Activated CD8-positive, alpha-beta memory T cell treated with anti-CD3 and anti-CD28 coated beads for 24 hours (primary cell): ENCODE results near the gene ALKBH2.
A peak's percentile ranks its signal among the peaks of the same experiment; 100 is the strongest.

ENCODE experiments used
- DNase-seq: peaks from one replicate; pipeline ENCODE4 v3.0.0-alpha.2; 2020

Gene ALKBH2

DNA sequence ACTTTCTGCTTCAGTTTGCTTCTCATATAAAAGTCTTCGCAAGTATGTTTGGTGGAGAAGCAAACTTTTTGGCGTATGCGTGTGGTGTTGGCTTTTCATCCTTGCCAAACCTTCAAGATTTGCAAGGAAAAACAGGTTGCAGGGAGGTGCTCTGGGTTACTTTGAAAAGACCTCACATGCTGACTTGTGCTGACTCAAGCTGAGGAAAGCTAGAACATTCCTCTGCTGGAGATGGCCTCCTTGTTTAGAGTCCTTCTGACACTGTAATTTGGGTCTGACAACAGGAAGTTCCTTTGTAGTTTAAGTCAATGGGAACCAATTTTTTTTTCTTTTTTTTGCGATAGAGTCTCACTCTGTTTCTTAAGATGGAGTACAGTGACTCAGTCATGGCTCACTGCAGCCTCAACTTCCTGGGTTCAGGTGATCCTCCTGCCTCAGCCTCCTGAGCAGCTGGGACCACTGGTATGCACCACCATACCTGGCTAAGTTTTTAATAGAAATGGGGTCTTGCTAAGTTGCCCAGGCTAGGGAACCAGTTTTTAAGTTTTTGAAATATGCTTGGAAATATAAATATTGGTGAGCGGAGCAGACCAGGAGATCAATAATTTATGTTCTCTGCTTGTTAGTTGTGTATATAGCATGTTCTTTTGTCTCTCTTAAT is 20.5 kb upstream of the ALKBH2 start:
- no peak for DNase-seq

- DNase-seq: no peak
Measured at GRCh38 chr12:109112720-109113465, 19.6 kb upstream of the ALKBH2 start.

DNA sequence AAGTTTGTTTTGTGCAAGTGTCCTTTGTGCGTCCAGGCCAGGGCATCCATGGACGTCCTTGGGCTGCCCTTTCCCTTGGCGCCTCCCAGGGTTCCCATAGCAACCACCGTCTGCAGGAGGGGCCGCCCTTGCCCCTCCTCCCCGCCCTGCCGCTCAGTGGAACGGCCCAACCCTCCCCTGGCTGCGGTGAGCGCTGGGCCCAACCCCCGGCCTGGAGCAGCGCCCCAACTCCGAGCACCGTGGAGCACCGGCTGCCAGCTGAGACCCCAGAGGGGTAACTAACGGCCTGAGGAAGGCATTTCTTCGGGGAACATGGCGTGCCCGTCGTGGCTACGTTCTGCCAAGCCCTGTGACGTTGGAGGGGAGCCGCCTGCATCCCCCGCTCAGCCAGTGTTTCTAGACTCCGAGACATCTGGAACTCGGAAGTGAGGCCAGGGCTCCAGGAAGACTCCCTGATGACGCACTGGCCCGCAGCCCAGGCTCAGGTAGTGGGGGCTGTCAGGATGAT is 17.8 kb upstream of the ALKBH2 start:
- peak; percentile 77 for DNase-seq

DNA sequence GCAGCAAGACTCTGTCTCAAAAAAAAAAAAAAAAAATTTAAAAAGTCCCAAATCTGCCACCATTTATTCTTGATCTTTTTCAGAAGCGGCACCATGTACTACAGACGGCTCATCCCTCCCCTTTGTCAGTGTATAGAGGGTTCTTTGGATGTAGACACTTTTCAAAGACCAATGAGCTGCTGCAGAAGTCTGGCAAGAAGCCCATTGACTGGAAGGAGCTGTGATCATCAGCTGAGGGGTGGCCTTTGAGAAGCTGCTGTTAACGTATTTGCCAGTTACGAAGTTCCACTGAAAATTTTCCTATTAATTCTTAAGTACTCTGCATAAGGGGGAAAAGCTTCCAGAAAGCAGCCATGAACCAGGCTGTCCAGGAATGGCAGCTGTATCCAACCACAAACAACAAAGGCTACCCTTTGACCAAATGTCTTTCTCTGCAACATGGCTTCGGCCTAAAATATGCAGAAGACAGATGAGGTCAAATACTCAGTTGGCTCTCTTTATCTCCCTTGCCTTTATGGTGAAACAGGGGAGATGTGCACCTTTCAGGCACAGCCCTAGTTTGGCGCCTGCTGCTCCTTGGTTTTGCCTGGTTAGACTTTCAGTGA is 16.6 kb upstream of the ALKBH2 start:
- DNase-seq: no peak

GRCh38 chr12:109105176-109105575 is 11.9 kb upstream of the ALKBH2 start:
- DNase-seq: no peak

GRCh38 chr12:109102491-109102890 is 9.2 kb upstream of the ALKBH2 start:
- no peak for DNase-seq

- DNase-seq: no peak
Measured at GRCh38 chr12:109100741-109101140, 7.5 kb upstream of the ALKBH2 start.

DNA sequence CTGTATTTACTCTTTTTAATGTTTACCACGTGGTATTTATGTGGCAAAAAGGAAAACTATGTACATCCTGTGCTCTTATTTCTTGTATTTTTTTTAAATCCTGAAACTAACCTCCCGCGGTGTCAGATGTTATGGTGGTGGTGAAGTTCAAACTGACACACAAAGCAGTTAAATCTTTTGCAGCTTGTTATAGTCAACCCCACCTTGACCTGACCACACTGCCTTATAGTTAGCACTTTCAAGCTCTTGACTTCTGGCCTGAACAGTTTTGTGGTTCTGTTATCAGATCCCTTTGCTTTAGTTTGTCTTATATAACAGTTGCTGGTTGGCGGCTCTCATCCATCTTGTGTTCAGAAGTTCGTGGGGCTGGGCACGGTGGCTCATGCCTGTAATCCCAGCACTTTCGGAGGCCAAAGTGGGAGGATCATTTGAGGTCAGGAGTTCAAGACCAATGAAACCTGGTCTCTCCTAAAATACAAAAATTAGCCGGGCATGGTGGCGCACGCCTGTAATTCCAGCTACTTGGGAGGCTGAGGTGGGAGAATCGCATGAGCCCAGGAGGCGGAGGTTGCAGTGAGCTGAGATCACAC is 6.3 kb upstream of the ALKBH2 start:
- DNase-seq: no peak

DNA sequence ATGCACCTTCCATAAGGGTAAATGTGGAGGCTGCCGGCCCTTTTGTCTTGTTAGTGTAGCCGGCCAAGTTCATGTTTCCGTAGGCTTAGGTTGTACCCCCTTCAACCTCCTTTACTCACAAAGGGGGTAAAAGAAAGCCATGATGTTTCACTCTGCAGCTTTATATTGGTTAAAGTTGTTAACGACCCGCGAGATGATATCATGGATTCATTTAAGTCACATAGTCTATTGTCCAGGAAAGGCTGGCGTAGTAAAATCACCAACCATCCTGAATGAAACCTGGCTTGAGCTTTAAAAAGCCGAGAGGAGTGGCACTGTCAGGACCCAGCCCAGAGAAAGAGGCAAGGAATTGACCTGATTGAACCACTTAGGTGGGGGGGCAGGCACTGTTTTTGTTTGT is 5.4 kb upstream of the ALKBH2 start:
- DNase-seq: no peak

DNA sequence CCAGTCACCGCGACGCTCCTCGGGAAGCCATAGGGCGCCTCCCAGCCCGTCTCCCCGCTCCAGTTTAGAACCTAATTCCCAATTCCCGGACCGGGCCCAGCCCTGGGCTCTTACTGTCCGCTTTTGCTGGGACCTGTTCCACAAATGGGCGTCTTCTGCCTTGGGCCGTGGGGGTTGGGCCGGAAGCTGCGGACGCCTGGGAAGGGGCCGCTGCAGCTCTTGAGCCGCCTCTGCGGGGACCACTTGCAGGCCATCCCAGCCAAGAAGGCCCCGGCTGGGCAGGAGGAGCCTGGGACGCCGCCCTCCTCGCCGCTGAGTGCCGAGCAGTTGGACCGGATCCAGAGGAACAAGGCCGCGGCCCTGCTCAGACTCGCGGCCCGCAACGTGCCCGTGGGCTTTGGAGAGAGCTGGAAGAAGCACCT is 4.9 kb upstream of the ALKBH2 start:
- DNase-seq: no peak

GRCh38 chr12:109097435-109098182 is 4.3 kb upstream of the ALKBH2 start, which contains the start of gene UNG:
TSS of gene UNG (plus strand) at chr12:109097597. CDS start at chr12:109097680, 83 bp downstream.
- peak; percentile 98 for DNase-seq

DNA sequence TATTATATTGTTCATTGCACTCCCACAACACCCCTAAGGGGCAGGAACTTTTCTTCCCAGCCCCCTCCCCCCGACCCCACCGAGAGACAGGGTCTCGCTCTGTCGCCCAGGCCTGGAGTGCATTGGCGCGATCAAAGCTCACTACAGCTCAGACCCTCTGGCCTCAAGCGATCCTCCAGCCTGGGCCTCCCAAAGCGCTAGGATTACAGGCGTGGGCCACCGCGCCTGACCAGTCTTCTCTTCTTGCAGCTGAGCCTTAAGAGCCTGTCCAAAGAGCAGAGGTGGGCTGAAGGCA is 3.8 kb upstream of the ALKBH2 start:
- DNase-seq: no peak

DNA sequence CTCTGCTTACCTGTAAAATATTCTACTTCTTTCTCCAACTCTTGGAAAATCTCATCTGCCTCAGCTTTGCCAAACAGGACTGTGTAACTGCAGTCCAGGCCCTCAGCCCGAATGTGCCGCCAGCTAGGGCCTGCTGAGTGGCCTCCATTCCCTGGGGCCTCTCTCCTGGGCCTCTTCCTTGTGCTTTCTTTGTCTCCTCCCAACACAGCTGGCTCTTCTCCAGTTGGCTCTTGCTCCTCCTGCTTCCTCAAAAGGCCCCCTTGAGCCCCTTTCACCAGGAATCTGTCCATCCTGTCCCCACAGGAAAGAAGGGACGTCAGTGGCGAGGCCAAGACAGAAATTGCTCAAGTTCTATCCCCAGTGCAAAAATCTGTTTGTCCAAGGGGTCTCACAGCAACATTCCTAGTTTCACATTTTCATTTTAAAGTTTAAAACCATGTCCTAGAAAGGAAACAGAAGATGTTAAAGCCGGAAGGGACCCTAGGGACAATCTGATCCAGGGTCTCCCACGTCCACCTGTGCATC is 713 bp downstream of the ALKBH2 start:
- DNase-seq: no peak

DNA sequence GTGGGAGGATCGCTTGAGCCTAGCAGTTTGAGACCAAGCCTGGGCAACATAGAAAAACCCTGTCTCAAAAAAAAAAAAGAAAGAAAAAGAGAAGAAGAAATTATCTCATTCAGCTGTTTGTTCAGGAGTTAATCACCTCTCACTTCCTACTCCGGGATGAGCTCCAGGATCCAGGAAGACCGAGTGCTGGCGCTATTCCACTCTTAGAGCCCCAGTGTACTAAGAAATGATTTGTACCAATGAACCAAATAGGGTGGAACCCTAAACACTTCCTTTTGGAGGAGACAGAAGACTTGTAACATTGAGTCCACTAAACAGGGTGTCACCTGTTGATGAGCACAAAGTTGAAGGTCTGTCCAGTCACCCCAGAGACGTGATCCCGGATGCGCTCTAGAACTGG is 3.6 kb downstream of the ALKBH2 start:
- no peak for DNase-seq

- no peak for DNase-seq
Measured at GRCh38 chr12:109088818-109089217, 4.5 kb downstream of the ALKBH2 start.

DNA sequence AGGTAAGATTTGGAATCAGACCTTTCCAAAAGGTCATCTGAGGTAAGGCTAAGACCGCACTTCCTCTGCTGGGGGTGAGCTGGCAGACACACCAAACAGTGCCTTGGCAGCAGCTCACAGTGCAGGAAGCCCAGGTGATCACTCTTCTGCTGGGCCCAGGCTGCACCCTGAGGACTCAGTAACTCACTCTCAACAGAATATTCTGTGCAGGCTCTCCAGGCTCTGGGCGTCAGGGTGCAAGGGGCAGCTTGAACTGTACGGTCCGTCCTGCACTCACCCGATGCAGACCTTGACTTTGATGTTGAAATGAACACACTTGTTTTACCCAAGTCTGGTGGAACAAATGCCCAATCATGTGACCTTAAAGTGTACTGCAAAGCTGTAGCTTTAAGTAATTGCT is 6.0 kb downstream of the ALKBH2 start:
- DNase-seq: no peak

DNA sequence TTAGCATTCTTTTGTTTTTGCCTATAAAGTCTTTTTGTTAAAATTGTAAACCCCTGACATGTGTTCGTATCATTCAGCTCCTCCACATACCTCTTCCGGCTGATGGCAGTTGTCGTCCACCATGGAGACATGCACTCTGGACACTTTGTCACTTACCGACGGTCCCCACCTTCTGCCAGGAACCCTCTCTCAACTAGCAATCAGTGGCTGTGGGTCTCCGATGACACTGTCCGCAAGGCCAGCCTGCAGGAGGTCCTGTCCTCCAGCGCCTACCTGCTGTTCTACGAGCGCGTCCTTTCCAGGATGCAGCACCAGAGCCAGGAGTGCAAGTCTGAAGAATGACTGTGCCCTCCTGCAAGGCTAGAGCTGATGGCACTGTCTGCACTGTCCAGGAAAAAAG is 7.7 kb downstream of the ALKBH2 start:
- DNase-seq: no peak

- DNase-seq: no peak
Measured at GRCh38 chr12:109084425-109084824, 8.8 kb downstream of the ALKBH2 start.

DNA sequence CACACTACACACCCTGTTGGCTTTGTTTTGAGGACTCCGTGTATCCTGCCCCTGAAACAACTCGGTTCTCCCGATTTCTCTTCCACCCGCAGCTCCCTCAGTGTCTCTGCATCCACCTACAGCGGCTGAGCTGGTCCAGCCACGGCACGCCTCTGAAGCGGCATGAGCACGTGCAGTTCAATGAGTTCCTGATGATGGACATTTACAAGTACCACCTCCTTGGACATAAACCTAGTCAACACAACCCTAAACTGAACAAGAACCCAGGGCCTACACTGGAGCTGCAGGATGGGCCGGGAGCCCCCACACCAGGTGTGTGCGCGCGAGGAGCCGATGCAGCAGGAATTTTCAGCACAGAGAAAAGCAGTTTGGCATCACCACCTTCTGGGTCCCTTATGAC is 10.5 kb downstream of the ALKBH2 start:
- no peak for DNase-seq

GRCh38 chr12:109074866-109075265 is 18.4 kb downstream of the ALKBH2 start:
- DNase-seq: no peak

DNA sequence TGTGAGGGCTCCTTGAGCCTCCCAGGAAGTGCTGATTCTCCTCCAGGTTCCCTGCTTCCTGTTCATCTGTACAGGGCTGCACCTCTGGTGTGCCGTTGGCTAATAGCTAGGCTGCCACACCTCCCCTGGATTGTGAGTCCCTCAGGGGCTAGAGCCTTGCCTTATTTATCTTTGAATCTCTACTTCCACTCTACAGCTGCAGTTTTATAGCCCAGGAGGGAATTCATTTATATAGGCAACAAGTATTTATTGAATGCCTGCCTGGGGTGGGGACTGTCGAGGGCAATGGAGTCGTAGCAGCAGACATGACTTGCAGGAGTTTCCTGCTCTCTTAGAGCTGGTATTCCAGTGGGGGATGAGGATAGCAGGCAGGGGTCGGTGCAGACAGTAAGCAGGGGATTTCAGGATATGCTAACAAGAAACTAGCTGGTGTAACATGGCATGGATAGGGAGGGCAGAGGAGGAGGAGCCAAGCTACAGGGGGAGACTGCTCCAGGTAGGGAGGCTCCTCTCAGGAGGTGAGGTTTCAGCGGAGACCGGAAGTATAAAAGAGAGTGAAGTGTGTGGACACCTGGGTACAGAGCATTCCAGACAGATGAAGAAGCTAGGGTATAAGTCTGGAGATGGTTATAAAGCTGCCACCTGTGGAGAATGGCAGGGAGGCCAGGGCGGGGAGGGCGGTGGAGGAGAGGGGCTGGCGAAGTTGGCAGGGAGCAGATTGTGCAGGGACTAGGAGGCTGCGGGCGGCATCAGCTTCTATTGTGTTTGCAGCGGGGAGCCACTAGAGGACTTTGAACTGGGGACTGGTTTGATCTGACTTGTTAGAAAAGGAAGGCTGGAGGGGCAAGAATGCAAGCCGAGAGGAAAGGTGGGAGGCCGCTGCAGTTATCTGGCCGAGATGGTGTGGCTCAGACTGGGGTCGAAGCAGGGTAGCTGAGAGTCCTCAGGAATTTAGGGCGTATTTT is 23.7 kb downstream of the ALKBH2 start:
- DNase-seq: no peak

GRCh38 chr12:109065853-109066193 is 27.4 kb downstream of the ALKBH2 start:
- no peak for DNase-seq
